ENCODE data around the gene MAP10.

GRCh38 chr1:232764458-232765251 is 40.6 kb upstream of the MAP10 start:
- TF ChIP-seq POLR2A (IDR thresholded peaks at IDR 0.05), result no peak
- TF ChIP-seq, protein P1, sequence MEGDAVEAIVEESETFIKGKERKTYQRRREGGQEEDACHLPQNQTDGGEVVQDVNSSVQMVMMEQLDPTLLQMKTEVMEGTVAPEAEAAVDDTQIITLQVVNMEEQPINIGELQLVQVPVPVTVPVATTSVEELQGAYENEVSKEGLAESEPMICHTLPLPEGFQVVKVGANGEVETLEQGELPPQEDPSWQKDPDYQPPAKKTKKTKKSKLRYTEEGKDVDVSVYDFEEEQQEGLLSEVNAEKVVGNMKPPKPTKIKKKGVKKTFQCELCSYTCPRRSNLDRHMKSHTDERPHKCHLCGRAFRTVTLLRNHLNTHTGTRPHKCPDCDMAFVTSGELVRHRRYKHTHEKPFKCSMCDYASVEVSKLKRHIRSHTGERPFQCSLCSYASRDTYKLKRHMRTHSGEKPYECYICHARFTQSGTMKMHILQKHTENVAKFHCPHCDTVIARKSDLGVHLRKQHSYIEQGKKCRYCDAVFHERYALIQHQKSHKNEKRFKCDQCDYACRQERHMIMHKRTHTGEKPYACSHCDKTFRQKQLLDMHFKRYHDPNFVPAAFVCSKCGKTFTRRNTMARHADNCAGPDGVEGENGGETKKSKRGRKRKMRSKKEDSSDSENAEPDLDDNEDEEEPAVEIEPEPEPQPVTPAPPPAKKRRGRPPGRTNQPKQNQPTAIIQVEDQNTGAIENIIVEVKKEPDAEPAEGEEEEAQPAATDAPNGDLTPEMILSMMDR (IDR thresholded peaks at IDR 0.05), result no peak

Data from testis (tissue), 2 donors.